Duodenal mucosa (tissue), 2 donors: ENCODE results near the gene MIEF1.
"Not testable (repeated sequence)": the region's sequence is repeated elsewhere in the genome, so short reads cannot be mapped to it uniquely, and the experiment has no call there.

Source experiments
- H3K27ac ChIP-seq: one replicate; pipeline ENCODE4 v1.7.0; 2013; ENCODE audit warnings: low read depth, low read length
- H3K27me3 ChIP-seq, 2 donors: one replicate each; pipeline ENCODE4 v1.7.0; 2013; ENCODE audit warnings: low read length in 2 of 2, control low read depth in 1 of 2; ENCODE audit not compliant: insufficient read depth in 2 of 2, control insufficient read depth in 1 of 2
- H3K36me3 ChIP-seq, 2 donors: one replicate each; pipeline ENCODE4 v1.7.0; 2013; ENCODE audit warnings: low read length in 2 of 2, control low read depth in 1 of 2; ENCODE audit not compliant: insufficient read depth in 2 of 2, control insufficient read depth in 1 of 2
- H3K4me1 ChIP-seq, 2 donors: one replicate each; pipeline ENCODE4 v1.7.0; 2013; ENCODE audit warnings: low read length in 2 of 2, control low read depth in 1 of 2; ENCODE audit not compliant: insufficient read depth in 2 of 2, control insufficient read depth in 1 of 2
- H3K4me3 ChIP-seq, 2 donors: one replicate each; pipeline ENCODE4 v1.7.0; 2013; ENCODE audit warnings: low read length in 2 of 2, low read depth in 1 of 2
- H3K9ac ChIP-seq, 2 donors: one replicate each; pipeline ENCODE4 v1.7.0; 2013; ENCODE audit warnings: low read length in 2 of 2, low read depth in 1 of 2
- H3K9me3 ChIP-seq, 2 donors: one replicate each; pipeline ENCODE4 v1.7.0; 2013; ENCODE audit warnings: low read length in 2 of 2, control low read depth in 1 of 2; ENCODE audit not compliant: control insufficient read depth in 1 of 2

Gene MIEF1

DNA sequence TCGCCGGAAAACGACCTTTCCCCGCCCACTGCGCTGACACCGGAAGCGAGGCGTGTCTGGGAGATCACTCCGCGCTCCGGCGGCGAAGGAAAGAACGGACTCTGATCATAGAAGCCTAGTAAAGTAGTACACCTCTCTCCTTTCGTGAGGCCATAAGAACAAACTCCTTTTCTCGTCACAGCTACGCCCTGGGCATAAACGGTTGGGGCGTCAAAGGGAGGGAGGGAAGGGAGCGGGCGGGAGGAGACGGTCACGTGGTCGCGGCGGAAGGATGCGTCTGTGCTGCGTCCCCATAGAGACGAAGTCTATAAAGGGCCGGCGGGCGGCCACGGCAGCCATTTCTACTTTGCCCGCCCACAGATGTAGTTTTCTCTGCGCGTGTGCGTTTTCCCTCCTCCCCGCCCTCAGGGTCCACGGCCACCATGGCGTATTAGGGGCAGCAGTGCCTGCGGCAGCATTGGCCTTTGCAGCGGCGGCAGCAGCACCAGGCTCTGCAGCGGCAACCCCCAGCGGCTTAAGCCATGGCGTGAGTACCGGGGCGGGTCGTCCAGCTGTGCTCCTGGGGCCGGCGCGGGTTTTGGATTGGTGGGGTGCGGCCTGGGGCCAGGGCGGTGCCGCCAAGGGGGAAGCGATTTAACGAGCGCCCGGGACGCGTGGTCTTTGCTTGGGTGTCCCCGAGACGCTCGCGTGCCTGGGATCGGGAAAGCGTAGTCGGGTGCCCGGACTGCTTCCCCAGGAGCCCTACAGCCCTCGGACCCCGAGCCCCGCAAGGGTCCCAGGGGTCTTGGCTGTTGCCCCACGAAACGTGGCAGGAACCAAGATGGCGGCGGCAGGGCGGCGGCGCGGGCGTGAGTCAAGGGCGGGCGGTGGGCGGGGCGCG, 18.4 kb downstream of the MIEF1 start, which contains the start of gene ATF4:
Gene ATF4 (plus strand): TSS at position 337 of the 880 bp plus-strand sequence. CDS start 884 bp downstream, outside the sequence.
- no peaks in the 10 kb centered on the region for H3K27me3 ChIP-seq
- H3K4me1 ChIP-seq, result peaks cover 23 to 38% of the 10 kb centered on the region in 2 donors
- H3K27ac ChIP-seq, result peak within 1 kb of the TSS; percentile 99
- H3K9me3 ChIP-seq, result no peaks in the 10 kb centered on the region
- H3K36me3 ChIP-seq, result peaks cover 27 to 54% of the 10 kb centered on the region in 2 donors
- H3K4me3 ChIP-seq, result peak within 1 kb of the TSS; percentile 93 to 94
- peak within 1 kb of the TSS; percentile 96 to 99 for H3K9ac ChIP-seq

GRCh38 chr22:39521106-39521885, 19.2 kb downstream of the MIEF1 start:
- H3K4me3 ChIP-seq, result peak overlapping the region; percentile 93 to 94
- peaks cover 24 to 46% of the 10 kb centered on the region in 2 donors for H3K36me3 ChIP-seq
- H3K27me3 ChIP-seq, H3K9me3 ChIP-seq: not testable (repeated sequence)
- peak overlapping the region; percentile 99 for H3K27ac ChIP-seq
- peaks cover 23 to 42% of the 10 kb centered on the region in 2 donors for H3K4me1 ChIP-seq
- H3K9ac ChIP-seq, result peak overlapping the region; percentile 96 to 99

DNA sequence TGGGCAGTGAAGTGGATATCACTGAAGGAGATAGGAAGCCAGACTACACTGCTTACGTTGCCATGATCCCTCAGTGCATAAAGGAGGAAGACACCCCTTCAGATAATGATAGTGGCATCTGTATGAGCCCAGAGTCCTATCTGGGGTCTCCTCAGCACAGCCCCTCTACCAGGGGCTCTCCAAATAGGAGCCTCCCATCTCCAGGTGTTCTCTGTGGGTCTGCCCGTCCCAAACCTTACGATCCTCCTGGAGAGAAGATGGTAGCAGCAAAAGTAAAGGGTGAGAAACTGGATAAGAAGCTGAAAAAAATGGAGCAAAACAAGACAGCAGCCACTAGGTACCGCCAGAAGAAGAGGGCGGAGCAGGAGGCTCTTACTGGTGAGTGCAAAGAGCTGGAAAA, 20.0 kb downstream of the MIEF1 start:
- H3K4me3 ChIP-seq, result peak overlapping the region; percentile 93 to 94
- not testable (repeated sequence) for H3K27me3 ChIP-seq, H3K9me3 ChIP-seq
- peak overlapping the region; percentile 22 for H3K27ac ChIP-seq
- peaks cover 23 to 48% of the 10 kb centered on the region in 2 donors for H3K4me1 ChIP-seq
- peaks cover 24 to 46% of the 10 kb centered on the region in 2 donors for H3K36me3 ChIP-seq
- peak overlapping the region; percentile 96 to 99 for H3K9ac ChIP-seq

GRCh38 chr22:39522567-39523300, 20.6 kb downstream of the MIEF1 start:
- H3K4me1 ChIP-seq, result peaks cover 28 to 55% of the 10 kb centered on the region in 2 donors

DNA sequence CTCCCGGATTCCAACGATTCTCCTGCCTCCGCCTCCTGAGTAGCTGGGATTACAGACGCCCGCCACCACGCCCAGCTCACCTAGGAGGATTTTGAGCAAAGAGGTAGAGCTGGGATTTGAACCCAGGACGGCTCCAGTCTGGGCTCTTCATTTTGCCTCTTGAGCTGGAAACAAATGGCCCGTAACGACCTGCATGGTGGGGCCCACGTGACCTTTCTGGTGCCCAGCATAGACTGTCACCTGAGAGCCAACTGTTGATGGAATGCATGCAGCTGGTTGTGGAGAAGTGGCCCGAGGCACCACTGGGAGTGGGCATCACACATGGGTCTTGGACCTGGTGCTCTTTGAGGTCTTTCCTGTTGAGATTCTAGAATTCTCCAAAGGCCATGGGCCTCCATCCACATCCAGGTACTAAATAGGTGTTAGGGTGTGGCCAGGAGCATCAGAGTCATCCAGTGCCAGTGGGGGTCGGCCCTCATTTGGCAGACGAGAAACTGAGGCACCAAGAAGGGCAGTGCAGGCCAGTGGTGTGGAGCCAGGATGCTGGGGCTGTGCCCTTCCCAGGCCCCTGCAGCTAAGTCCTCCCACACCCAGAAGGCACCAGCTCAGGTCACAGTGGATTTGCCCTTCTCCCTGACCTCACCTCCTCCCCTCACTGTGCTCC, 22.1 kb downstream of the MIEF1 start:
- Histone ChIP-seq H3K9ac (no peak overlapping the region), H3K27ac (no peak overlapping the region), H3K36me3 (peaks cover 24 to 42% of the 10 kb centered on the region in 2 donors), H3K4me3 (no peak overlapping the region), H3K9me3 (no peaks in the 10 kb centered on the region), H3K27me3 (no peaks in the 10 kb centered on the region), H3K4me1 (peaks cover 31 to 63% of the 10 kb centered on the region in 2 donors)

More at GRCh38 chr22:39522567-39523300, 20.6 kb downstream of the MIEF1 start:
- no peaks in the 10 kb centered on the region for H3K9me3 ChIP-seq
- peak overlapping the region; percentile 93 to 94 for H3K4me3 ChIP-seq
- H3K27ac ChIP-seq, result peak overlapping the region; percentile 46
- H3K27me3 ChIP-seq, result no peaks in the 10 kb centered on the region
- H3K9ac ChIP-seq, result peak overlapping the region; percentile 42 to 45
- peaks cover 24 to 41% of the 10 kb centered on the region in 2 donors for H3K36me3 ChIP-seq

DNA sequence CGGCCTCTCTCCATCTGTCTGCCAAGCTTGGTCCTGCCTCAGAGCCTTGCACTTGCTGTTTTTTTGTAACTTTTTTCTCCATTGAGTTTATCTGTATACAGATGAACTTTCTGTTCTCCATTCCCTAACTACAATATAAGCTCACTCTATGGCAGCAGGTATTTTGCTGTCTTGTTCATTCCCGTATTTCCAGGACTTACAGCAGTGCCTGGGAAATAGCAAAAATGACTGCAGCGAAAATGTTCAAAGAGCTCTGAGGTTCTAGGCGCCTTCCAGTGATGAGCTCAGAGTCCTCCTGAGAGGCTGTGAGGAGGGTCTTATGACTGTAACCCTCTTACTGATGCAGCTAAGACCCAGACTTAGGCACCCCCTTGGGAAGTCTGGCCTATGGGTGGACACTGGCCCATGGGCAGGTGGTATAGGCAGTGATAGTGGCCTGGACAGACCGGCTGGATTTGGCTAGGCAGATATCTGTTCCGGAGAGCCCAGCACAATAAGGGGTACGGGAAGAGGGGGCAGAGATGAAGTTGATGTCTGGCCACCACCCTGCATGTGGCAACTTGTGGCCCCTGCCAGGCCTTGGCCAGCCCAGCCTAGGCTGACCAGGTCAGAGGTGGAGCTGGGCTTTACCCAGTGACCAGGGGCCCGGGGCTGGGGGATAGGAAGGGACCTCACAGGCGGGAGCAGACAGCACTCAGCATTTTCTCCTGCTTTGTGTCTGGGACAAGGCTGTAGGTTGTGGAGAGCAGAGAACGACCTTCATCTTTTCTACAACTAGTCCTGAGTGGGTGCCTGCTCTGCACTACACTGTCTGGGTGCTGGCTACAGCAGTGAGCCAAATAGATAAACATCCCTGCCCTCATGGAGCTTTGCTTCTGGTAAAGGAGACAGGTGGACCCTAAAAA, 22.9 kb downstream of the MIEF1 start:
- Histone ChIP-seq H3K4me3 (no peak overlapping the region), H3K27me3 (no peaks in the 10 kb centered on the region), H3K4me1 (peaks cover 38 to 68% of the 10 kb centered on the region in 2 donors), H3K9me3 (no peaks in the 10 kb centered on the region), H3K9ac (no peak overlapping the region), H3K27ac (no peak overlapping the region), H3K36me3 (peaks cover 30 to 49% of the 10 kb centered on the region in 2 donors)

DNA sequence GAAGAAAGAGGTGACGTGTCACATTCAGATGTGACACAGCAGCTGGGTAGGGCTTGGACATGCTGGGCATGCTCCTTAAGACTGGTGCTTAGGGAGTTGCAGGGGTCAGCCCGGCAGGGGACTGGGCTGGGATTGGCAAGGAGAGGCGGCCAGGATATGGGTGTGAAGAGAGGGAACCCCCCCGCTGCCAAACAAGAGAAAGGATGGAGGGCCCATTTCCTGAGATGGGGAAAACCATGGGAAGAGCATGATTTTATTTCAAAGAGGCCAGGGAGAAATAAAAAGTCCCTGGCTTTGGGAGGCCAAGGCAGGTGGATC, 23.5 kb downstream of the MIEF1 start:
- no peak overlapping the region for H3K9ac ChIP-seq
- no peaks in the 10 kb centered on the region for H3K9me3 ChIP-seq
- peaks cover 43 to 74% of the 10 kb centered on the region in 2 donors for H3K4me1 ChIP-seq
- no peaks in the 10 kb centered on the region for H3K27me3 ChIP-seq
- peaks cover 33 to 54% of the 10 kb centered on the region in 2 donors for H3K36me3 ChIP-seq
- no peak overlapping the region for H3K27ac ChIP-seq
- no peak overlapping the region for H3K4me3 ChIP-seq

- Histone ChIP-seq H3K9ac (peak overlapping the region in 1 of 2 donors; percentile 1), H3K4me3 (no peak overlapping the region), H3K36me3 (peaks cover 26 to 51% of the 10 kb centered on the region in 2 donors), H3K27ac (no peak overlapping the region), H3K9me3 (no peaks in the 10 kb centered on the region), H3K4me1 (peaks cover 54 to 81% of the 10 kb centered on the region in 2 donors), H3K27me3 (no peaks in the 10 kb centered on the region)
Measured at GRCh38 chr22:39526736-39527171, 24.7 kb downstream of the MIEF1 start.
